ENCODE measurements around the gene SHKBP1.

Gene SHKBP1

DNA sequence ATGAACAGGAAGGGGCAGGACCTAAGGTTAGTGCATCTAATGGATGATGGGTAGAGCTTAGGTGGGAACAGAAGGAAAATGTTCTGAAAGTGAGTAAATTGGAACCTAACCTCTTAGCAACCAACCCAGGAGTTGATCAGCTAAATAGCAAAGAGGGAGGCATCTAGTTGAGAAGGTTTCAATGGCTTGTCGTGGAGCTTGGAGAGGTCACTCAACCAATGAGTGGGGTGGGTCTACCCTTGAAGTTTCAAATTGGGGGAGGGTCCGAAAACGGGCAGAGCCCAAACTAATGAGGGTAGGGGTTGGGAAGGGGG lies 5.7 kb upstream of the SHKBP1 start (continued):
- TF ChIP-seq, protein P1, sequence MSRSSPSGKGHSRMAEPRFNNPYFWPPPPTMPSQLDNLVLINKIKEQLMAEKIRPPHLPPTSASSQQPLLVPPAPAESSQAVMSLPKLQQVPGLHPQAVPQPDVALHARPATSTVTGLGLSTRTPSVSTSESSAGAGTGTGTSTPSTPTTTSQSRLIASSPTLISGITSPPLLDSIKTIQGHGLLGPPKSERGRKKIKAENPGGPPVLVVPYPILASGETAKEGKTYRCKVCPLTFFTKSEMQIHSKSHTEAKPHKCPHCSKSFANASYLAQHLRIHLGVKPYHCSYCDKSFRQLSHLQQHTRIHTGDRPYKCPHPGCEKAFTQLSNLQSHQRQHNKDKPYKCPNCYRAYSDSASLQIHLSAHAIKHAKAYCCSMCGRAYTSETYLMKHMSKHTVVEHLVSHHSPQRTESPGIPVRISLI (tag by site-specific recombination; IDR thresholded peaks at IDR 0.05), result no peak
- no peak for TF ChIP-seq KLF7 (tag by site-specific recombination; IDR thresholded peaks at IDR 0.05; ENCODE audit: borderline replicate concordance)
- TF ChIP-seq ZSCAN23 (tag by site-specific recombination; IDR thresholded peaks at IDR 0.05), result no peak
- TF ChIP-seq ZBTB7A (tag by site-specific recombination; IDR thresholded peaks at IDR 0.05; ENCODE audit: low read depth), result 0 out of 2 replicates have a peak, but pooled peaks have one; percentile 51
- no peak for TF ChIP-seq ZNF132 (tag by site-specific recombination; IDR thresholded peaks at IDR 0.05; ENCODE audit: borderline replicate concordance)
- TF ChIP-seq SP3 (tag by site-specific recombination; IDR thresholded peaks at IDR 0.05), result peak; percentile 85; the same call in 1 of the 2 replicates
- no peak for TF ChIP-seq ZNF660 (tag by site-specific recombination; IDR thresholded peaks at IDR 0.05)
- 0 out of 2 replicates have a peak, but pooled peaks have one; percentile 1 for TF ChIP-seq ZNF692 (tag by site-specific recombination; IDR thresholded peaks at IDR 0.05)
- TF ChIP-seq SP7 (tag by site-specific recombination; IDR thresholded peaks at IDR 0.05), result no peak
- no peak for TF ChIP-seq ZBTB20 (tag by site-specific recombination; IDR thresholded peaks at IDR 0.05)
- TF ChIP-seq MEIS1 (CRISPR knock-in tag; IDR thresholded peaks at IDR 0.05; ENCODE audit: borderline replicate concordance), result no peak
- TF ChIP-seq, protein P2, sequence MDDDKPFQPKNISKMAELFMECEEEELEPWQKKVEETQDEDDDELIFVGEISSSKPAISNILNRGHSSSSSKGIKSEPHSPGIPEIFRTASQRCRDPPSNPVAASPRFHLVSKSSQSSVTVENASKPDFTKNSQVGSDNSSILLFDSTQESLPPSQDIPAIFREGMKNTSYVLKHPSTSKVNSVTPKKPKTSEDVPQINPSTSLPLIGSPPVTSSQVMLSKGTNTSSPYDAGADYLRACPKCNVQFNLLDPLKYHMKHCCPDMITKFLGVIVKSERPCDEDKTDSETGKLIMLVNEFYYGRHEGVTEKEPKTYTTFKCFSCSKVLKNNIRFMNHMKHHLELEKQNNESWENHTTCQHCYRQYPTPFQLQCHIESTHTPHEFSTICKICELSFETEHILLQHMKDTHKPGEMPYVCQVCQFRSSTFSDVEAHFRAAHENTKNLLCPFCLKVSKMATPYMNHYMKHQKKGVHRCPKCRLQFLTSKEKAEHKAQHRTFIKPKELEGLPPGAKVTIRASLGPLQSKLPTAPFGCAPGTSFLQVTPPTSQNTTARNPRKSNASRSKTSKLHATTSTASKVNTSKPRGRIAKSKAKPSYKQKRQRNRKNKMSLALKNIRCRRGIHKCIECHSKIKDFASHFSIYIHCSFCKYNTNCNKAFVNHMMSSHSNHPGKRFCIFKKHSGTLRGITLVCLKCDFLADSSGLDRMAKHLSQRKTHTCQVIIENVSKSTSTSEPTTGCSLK (tag by site-specific recombination; IDR thresholded peaks at IDR 0.05), result no peak
- TF ChIP-seq ZFP69B (tag by site-specific recombination; IDR thresholded peaks at IDR 0.05), result no peak; the same call in 1 of the 2 replicates
- no peak for TF ChIP-seq ATF2 (tag by site-specific recombination; IDR thresholded peaks at IDR 0.05; ENCODE audit: low read depth)
- TF ChIP-seq ZNF16 (tag by site-specific recombination; IDR thresholded peaks at IDR 0.05; ENCODE audit: low read depth), result no peak
- no peak for TF ChIP-seq GLI2 (tag by site-specific recombination; IDR thresholded peaks at IDR 0.05; ENCODE audit: borderline replicate concordance, low read depth)
- no peak for TF ChIP-seq ZNF670 (tag by site-specific recombination; IDR thresholded peaks at IDR 0.05; ENCODE audit: low read depth)
- TF ChIP-seq OVOL3 (tag by site-specific recombination; IDR thresholded peaks at IDR 0.05), result no peak
- TF ChIP-seq, protein P3, sequence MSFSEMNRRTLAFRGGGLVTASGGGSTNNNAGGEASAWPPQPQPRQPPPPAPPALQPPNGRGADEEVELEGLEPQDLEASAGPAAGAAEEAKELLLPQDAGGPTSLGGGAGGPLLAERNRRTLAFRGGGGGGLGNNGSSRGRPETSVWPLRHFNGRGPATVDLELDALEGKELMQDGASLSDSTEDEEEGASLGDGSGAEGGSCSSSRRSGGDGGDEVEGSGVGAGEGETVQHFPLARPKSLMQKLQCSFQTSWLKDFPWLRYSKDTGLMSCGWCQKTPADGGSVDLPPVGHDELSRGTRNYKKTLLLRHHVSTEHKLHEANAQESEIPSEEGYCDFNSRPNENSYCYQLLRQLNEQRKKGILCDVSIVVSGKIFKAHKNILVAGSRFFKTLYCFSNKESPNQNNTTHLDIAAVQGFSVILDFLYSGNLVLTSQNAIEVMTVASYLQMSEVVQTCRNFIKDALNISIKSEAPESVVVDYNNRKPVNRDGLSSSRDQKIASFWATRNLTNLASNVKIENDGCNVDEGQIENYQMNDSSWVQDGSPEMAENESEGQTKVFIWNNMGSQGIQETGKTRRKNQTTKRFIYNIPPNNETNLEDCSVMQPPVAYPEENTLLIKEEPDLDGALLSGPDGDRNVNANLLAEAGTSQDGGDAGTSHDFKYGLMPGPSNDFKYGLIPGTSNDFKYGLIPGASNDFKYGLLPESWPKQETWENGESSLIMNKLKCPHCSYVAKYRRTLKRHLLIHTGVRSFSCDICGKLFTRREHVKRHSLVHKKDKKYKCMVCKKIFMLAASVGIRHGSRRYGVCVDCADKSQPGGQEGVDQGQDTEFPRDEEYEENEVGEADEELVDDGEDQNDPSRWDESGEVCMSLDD (tag by site-specific recombination; IDR thresholded peaks at IDR 0.05), result 0 out of 2 replicates have a peak, but pooled peaks have one; percentile 21
- no peak for TF ChIP-seq ZNF473 (tag by site-specific recombination; IDR thresholded peaks at IDR 0.05)
- TF ChIP-seq ZNF157 (tag by site-specific recombination; IDR thresholded peaks at IDR 0.05), result no peak
- TF ChIP-seq ZNF501 (tag by site-specific recombination; IDR thresholded peaks at IDR 0.05), result no peak
- no peak for TF ChIP-seq YY1 (tag by site-specific recombination; IDR thresholded peaks at IDR 0.05)
- TF ChIP-seq, protein P4, sequence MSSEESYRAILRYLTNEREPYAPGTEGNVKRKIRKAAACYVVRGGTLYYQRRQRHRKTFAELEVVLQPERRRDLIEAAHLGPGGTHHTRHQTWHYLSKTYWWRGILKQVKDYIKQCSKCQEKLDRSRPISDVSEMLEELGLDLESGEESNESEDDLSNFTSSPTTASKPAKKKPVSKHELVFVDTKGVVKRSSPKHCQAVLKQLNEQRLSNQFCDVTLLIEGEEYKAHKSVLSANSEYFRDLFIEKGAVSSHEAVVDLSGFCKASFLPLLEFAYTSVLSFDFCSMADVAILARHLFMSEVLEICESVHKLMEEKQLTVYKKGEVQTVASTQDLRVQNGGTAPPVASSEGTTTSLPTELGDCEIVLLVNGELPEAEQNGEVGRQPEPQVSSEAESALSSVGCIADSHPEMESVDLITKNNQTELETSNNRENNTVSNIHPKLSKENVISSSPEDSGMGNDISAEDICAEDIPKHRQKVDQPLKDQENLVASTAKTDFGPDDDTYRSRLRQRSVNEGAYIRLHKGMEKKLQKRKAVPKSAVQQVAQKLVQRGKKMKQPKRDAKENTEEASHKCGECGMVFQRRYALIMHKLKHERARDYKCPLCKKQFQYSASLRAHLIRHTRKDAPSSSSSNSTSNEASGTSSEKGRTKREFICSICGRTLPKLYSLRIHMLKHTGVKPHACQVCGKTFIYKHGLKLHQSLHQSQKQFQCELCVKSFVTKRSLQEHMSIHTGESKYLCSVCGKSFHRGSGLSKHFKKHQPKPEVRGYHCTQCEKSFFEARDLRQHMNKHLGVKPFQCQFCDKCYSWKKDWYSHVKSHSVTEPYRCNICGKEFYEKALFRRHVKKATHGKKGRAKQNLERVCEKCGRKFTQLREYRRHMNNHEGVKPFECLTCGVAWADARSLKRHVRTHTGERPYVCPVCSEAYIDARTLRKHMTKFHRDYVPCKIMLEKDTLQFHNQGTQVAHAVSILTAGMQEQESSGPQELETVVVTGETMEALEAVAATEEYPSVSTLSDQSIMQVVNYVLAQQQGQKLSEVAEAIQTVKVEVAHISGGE (tag by site-specific recombination; conservative IDR thresholded peaks at IDR 0.05; ENCODE audit: low read depth), result no peak
